ENCODE data around the gene HSDL2.

- TF ChIP-seq, protein P1, sequence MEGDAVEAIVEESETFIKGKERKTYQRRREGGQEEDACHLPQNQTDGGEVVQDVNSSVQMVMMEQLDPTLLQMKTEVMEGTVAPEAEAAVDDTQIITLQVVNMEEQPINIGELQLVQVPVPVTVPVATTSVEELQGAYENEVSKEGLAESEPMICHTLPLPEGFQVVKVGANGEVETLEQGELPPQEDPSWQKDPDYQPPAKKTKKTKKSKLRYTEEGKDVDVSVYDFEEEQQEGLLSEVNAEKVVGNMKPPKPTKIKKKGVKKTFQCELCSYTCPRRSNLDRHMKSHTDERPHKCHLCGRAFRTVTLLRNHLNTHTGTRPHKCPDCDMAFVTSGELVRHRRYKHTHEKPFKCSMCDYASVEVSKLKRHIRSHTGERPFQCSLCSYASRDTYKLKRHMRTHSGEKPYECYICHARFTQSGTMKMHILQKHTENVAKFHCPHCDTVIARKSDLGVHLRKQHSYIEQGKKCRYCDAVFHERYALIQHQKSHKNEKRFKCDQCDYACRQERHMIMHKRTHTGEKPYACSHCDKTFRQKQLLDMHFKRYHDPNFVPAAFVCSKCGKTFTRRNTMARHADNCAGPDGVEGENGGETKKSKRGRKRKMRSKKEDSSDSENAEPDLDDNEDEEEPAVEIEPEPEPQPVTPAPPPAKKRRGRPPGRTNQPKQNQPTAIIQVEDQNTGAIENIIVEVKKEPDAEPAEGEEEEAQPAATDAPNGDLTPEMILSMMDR (conservative IDR thresholded peaks at IDR 0.05), result no peak
- TF ChIP-seq EZH2 (IDR thresholded peaks at IDR 0.05; ENCODE audit: low read depth), result no peak
Measured at GRCh38 chr9:112332214-112332613, 47.7 kb upstream of the HSDL2 start.

Measured in PC-9 (cell line).